ENCODE measurements around the gene AHDC1.
"Not testable (repeated sequence)": the region's sequence is repeated elsewhere in the genome, so short reads cannot be mapped to it uniquely, and the experiment has no call there.

AHDC1 gene

DNA sequence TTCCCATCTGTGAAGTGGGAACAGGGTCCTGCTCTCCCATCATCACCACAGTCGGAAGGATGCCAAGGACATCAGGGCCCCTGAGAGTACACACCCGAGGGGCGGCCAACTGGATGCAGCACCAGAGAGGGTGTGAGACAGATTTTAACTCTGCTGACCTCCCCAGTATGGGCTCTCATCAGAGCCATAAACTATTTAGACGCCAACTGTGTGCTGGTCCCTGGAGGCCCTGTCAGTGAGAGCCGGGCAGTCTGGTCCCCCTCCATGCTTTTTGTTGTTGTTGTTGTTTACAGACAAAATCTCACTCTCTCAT, 29.3 kb upstream of the AHDC1 start:
- no peak for DNase-seq (ENCODE audit: low read depth in 2 of 2)

DNA sequence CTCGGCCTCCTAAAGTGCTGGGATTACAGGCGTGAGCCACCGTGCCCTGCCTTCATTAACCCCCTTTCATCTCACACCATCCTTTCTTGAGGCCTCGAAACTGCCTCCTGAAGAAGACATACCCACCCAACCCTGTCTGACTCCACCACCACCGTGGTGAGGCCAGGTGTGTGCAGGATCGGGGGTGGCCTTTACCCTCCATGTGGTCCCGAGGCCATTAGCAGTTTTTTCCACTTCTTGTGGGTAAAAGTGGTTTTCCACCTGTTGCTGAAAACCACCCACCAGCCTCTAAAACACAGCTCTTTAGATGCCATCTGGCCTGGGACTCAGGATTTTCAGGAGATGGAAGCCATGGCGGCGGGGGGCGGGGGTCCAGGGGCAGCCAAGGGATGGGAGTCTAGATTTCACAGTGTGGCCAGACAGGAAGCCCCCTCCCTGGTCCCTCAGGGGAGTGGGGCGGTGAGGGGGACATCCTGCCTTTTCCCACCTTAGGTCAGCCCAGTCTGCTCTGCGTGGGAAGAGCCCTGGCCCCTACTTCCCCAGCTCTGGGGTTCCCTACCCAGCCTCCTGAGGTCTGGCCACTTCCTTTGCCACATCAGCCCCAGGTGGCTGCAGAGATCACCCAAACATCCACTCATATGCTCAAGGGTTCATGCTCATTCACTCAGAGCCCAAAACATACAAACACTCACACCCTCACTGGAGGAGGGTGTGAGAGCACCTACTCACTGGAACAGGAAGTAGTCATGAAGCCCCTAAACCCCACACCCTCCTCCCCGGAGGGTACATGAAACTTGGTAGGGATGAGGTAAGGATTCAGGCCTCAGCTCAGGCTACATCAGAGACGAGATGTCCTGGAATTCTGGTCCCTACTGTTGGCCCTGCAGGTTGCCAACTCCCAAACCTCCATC, 28.7 kb upstream of the AHDC1 start:
- no peak for DNase-seq (ENCODE audit: low read depth in 2 of 2)

DNA sequence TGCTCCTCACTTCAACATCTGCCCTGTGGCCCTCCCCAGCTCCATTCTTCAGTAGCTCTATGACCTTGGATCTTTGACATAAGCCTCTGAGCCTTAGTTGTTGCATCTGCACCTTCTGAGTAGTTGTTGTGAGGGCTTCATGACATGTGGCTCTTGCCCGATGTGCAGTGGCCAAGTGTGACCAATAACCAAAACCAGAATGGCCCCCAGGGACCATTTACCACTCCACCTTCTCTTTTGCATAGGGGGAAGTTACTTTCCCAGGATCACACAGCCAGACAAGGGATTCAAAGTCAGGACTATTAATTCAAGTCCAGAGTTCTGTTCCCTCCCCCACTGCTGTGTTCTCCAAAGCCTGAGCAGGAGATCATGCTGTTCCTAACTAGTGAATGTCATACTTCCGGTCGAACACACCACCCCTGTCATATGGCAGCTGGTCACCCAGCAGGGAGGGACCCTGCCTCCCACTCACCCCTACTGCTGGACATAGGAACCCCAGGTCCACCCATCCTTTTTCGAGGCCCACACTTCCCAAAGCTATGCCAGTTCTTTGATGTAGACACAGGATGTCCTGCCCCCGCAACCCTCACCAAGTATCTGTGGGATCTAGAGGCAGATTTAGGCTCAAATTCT, 27.0 kb upstream of the AHDC1 start:
- DNase-seq (ENCODE audit: low read depth in 2 of 2), result no peak

DNA sequence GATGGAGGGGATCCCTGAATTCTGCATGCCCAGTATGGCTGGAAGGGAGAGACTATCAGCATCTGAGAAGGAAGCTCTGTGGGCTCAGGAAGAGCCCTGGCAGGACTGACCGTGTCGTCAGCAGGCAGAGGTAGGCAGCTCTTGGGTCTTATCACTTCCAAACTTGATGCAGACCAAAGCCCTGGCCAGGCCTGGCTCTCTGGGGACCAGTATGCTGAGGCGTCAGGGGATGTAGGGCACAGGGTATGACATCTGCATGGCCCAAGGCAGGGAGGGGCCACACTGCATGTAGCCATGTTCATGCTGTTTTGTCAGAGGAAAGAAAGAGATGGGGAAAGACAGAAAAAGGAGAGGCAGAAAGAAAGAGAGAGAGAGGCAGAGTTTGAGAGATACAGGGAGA, 24.8 kb upstream of the AHDC1 start:
- DNase-seq (ENCODE audit: low read depth in 2 of 2), result no peak

DNA sequence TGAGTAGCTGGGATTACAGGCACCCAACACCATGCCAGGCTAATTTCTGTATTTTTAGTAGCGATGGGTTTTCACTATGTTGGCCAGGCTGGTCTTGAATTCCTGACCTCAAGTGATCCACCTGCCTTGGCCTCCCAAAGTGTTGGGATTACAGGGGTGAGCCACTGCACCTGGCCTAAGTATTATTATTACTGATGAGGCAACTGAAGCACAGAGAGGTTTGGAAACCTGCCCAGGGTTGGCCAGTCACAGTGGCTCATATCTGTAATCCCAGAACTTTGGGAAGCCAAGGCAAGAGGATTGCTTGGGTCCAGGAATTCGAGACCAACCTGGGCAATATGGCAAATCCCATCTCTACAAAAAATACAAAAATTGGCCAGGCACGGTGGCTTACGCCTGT, 23.8 kb upstream of the AHDC1 start:
- DNase-seq (ENCODE audit: low read depth in 2 of 2), result not testable (repeated sequence)

DNA sequence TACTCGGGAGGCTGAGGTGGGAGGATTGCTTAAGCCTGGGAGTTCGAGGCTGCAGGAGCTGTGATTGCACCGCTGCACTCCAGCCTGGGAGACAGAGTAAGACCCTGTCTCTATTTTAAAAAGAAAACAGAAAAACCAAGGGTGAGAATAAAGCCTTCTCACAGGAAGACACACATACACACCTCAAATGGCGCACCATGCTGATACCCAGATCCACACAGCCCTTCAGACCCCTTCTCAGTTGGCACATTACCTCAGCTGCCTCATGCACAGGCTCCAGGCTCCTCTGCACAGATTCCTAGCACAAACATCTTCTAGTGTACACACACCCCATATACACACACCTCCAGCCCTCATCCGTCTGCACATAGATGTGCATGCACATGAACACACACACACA, 23.1 kb upstream of the AHDC1 start:
- no peak for DNase-seq (ENCODE audit: low read depth in 2 of 2)

DNA sequence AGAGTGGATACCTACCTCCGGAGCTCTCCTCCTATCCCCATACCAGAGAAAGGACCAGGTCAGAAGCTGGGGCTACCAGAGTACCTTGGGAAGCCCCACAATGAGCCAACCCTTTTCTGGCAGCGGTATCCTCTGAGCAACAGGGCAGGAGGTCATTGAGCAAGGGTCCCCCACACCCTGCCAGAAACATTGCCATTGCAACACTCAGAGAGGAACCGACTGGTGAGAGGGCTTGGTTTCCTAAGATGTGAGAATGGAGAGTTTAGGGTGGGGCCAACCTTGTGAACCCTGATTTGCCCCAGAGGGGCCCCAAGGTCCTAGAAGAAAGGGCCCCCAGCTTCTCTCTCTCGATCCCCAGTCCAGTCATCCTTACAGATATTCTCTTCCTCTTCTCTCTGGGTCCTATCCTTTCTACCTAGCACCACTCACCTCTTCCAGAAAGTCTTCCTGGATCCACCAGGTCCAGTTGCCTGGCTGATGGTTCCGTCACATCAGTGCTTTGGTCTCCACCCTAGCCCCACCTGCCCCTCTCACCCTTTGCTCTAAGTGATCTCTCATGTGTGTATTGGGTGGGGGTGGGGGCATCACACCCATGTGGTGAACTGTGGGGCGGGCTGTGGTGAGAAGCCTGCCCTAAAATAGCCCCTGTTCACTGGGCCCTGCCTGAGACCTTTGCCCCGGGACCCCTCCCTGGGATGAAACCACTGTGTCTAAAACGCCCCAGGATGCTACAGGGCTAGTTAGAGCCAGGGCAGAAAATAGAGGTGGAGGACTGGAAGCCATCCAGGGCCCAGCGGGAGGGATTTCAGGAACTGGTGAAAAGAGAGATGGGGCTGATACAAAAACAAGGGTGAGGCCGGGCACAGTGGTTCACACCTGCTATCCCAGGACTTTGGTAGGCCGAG, 22.3 kb upstream of the AHDC1 start:
- DNase-seq (ENCODE audit: low read depth in 2 of 2), result no peak

DNA sequence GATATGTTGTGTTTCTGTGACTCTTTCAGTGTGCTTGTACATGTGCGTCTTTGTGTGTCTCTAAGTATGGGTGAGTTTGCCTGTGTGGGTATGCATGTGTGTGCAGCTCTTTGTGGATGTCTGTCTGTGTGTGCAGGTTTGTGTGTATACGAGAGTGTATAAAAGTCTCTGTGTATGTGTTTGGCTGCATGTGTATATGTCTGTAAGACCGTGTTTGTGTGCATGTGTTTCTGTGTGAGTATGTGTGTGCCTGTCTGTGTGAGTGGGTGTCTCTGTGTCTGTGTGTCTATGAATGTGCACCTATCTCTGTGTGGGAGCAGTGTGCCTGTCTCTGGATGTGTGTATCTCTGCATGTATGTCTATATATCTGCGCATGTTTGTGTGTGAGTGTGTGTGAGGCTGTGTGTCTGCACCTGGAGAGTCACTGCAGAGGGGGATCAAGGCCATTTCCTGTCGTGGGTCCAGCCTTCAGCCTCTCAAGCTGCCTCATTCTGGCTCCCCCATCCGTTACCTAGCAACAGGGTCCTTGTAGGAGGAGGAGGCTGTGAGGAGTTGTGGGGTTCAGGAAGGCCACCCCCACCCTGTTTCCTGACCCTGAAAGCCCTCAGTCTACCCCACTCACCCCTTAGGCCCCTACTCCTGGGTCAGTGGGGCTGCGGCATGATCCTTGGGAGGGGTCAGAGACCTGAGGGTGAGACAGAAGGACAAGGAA, 20.7 kb upstream of the AHDC1 start:
- DNase-seq (ENCODE audit: low read depth in 2 of 2), result no peak

DNA sequence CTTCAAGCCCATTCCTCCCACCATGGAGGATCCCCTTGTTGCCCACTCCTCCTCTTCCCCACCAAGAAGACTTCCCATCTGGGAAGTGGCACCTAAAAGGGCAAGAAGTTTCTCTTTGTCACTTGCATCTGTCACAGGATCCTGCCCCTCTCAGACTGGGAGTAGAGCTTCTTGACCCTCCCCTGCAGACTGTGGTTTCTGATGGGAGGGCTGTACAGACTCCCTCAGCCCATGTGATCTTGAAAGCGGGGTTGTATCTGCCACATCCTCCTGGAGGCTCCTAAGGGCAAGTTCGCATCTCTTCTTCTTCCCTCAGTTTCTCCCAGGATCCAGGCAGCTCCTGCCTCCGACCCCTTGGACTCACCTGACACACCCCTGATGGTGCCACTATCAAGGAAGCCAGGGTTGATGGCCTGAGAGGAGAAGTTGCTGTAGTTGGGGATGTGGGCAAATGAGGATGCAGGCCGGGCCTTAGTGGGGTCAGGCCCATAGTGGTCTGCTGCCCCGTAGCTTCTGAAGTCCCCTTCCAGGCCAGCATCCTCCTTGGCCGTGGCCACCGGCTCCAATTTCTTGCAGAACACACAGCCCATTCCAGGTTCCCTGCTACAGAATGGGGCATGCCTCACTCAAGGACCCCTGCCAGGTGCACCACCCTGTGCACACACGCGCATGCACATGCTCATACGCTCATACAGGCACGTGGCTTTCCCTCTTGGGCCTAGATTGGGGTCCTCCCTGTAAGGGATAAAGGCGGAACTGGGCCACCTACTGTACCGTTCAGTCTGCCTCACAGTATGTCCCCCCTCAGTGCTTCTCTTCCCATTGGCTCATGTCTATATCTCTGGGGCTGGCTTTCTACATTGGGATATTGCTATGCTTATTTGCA, 19.6 kb upstream of the AHDC1 start:
- DNase-seq (ENCODE audit: low read depth in 2 of 2), result no peak

DNA sequence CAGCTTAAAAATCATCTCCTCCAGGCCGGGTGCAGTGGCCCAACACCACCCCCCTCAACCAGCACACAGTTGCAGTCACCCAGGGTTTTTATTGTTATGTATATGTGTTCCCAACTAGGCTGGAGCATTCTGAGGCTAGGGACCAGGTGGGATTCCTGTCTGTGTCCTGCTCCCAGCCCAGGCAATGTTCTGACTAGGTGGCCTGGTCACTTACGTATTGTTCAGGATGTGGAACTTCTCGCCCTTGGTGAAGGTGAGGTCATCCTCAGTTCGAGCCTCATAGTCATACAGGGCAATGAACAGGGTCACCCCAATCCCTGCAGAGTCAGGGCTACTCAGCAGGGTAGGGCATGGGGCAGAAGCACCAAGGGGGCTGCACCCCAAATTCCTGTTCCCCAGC, 18.9 kb upstream of the AHDC1 start:
- DNase-seq (ENCODE audit: low read depth in 2 of 2), result no peak

DNA sequence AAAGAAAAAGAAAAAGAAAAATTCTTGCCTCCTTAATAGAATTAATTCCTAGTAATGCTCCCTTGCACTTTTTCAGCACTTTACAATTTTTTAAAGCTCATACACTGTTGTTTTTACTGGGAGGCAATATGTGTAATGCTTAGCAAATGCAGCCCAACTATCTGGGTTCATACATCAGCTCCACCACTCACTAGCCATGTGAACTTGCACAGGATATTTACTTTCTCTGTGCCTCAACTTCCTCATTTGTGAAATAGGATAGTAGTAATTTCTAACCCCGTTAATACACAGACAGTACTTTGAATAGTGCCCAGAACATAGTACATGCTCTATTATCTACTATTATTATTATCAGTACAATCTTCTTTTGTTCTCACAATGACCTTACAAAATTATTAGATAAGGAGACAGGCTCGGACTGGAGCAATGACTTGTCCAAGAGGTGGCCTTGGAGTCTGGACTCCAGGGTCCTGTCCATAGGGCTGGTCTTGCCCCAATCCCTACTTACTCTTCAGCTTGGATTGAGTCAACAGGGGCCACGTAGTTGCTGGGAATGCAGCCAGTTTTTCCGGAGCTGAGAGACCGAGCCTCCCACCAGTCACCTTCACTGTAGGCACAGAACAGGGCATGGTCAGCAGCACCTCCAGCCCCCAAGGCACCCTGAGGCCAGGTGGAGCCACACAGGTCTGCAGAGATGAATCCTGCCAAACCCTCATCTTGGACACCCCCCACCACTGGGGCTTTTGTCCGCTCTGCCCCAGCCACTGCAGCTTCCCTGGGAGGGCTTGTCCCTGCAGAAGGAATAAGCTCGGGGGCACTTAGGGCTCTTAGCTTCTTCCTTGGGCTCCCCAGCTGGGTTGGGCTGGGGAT, 17.3 kb upstream of the AHDC1 start:
- DNase-seq (ENCODE audit: low read depth in 2 of 2), result no peak

DNA sequence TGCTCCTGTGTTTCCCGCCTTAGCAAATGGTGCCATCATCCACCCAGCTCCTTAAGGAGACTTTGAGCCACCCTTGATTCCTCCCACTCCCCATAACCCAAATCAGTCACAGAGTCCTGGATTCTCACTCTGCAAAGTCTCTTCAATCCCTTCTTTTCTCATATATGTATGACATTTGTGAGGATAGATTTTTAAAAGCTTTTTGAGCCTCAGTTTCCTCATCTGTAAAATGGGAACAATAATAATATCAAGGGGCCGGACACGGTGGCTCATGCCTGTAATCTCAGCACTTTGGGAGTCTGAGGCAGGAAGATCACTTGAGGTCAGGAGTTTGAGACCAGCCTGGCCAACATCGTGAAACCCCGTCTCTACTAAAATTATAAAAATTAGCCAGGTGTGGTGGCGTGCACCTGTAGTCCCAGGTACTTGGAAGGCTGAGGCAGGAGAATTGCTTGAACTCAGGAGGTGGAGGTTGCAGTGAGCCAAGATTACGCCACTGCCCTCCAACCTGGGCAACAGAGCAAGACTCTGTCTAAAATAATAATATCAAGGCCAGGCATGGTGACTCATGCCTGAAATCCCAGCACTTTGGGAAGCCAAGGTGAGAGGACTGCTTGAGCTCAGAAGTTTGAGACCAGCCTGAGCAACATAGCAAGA, 16.0 kb upstream of the AHDC1 start:
- DNase-seq (ENCODE audit: low read depth in 2 of 2), result not testable (repeated sequence)

DNA sequence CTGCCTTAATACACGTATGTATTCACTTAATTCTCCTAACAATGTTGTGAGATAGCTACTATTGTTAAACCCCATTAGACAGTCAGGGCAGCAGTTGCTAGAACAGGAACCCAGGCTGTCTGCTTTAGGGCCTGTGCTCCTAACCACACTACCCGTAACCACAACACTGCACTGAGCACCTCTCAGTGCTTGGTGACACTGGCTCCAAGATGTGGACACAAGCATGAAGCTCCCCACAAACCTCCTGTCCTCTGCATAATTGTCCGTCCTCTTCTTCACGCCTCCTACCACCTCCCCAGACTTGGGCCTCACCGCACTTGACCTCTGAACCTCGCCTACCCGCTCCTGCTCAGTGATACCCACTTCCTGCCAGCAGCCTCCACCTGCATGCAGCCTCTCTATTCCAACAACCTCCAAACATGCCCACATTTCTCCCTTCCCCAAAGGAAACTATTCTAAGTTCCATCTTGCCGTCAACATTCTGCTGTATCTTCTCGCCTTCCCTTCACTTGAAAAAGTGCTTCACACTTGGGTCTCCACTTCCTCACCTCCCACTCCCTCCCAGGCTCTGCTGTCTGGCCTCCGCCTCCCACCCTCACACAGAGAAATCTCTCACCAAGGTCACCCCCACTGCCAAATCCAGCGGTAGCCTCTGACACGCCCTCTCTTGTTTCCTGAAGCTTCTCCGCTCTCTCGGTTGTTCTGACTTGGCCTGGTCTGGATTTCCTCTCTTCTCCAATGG, 14.6 kb upstream of the AHDC1 start:
- DNase-seq (ENCODE audit: low read depth in 2 of 2), result no peak

DNA sequence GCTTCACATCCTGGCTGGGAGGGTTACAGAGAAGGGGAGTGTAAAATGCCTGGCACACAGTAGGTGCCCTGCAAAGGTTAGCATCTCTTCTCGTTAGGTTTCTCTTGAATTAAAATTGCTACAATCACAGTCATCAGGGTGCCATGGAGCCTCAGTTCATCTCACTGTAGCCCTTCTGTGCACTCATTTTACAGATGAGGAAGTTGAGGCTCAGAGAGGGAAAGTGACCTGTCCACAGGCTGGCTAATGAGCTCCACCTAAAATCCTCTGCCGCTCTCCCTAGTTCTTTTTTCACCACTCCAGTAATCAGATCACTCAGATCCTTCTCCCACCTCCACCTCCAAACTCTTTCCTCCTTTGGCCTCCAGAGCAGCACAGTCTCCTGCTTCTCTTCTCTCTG, 13.5 kb upstream of the AHDC1 start:
- DNase-seq (ENCODE audit: low read depth in 2 of 2), result no peak

DNA sequence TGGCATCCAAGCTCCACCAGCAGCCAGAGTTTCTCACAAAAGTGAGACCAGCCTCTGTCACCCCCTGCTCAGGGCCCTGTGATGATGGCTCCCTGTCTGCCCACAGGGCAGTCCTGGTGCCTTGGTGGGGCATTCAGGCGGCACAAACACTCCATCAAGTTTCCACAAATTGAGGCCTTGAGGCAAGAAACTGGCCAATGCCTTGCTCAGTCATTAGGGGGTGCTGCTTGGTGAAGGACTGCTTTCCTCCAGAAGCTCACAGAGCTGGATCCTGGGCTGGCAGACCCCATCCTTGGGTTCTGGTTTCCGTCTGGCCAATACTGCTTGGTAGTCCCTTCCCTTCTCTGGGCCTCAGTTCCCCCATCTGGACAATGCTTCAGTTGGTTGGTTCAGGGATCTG, 12.5 kb upstream of the AHDC1 start:
- DNase-seq (ENCODE audit: low read depth in 2 of 2), result no peak

DNA sequence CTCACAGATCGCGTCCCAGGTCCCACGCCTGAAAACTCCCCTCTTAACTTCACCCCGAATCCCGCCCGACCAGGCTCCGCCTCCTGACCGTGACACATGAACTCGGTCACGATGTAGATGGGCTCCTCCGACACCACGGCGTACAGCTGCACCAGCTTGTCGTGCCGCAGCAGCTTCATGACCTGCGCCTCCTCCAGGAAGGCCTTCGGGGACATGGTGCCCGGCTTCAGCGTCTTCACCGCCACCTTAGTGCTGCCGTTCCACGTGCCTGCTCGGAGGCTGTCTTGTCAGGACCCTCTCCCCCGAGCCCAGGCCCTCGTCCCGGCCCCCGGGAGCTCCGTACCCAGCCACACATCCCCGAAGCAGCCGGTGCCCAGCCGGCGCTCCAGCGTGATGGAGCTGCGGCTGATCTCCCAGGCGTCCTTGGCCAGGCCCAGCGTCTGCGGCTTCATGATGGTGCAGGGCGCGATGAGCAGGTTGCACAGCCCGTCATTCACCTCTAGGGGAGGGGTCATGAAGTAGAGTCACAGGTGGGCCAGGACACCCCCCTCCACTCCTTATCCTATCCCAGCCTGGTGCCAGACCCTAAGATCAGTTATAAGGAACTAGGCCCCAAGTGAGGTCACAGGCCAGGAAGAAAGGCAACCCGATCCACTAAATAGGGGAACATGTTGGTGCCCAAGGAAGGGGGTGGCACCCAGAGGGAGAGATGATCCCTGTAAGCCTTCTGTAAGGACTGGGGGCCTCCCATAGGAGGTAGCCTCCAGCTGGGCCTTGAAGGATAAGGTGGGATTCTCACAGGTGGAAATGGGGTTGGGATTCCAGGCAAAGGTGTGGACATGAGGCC, 11.6 kb upstream of the AHDC1 start:
- DNase-seq (ENCODE audit: low read depth in 2 of 2), result no peak

DNA sequence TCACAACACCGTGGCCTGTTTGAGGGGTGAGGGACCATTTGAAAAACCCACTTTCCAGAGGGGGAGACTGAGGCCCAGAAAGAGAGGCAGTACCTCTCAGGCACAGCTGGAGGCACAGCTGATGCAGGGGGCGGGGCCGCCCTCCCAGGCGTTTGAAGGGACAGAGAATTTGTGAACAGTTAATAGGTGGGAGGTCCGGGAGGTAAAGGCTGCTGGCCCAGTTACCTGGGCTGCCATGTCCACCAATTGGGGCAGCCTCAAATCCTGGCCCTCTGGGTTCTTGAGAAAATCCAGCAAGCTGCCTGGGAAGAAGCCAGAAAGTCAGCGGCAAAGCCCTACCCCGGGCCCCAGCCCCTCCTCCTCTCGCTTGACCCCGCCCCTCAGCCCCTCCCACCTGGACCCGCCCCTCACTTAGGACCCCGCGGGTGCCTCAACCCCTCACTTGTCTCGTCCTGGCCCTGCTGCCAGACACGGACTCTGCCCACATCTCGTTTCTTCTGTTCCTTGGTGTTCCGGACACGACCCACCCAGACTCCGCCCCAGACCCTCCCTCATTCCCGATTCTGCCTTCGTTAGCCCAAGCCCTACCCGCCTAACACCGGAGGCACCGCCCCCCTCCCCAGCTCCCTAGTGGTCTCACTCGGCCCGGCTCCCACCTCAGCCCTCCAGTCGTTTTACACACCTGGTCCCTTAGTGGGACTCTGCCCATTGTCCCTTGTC, 10.8 kb upstream of the AHDC1 start:
- no peak for DNase-seq (ENCODE audit: low read depth in 2 of 2)
